Activated CD4-positive, alpha-beta T cell treated with anti-CD3 and anti-CD28 coated beads, Interleukin-2, amount 50 U/mL, for 4 hours (primary cell): ENCODE measurements around the gene WDR48.
A peak's percentile ranks its signal among the peaks of the same experiment; 100 is the strongest.
"Not testable (repeated sequence)": the region's sequence is repeated elsewhere in the genome, so short reads cannot be mapped to it uniquely, and the experiment has no call there.

Experiments used
- DNase-seq, 2 experiments: peaks; one replicate each; pipeline ENCODE4 v3.0.0-alpha.2; 2020

WDR48 gene

GRCh38 chr3:39051649-39052561, at the start of gene WDR48, which contains the start of gene SCN11A:
Gene WDR48 (plus strand): TSS chr3:39052016. CDS start chr3:39052026, 10 bp downstream.
Gene SCN11A (minus strand): TSS chr3:39051944. CDS start chr3:38950362, 101,582 bp downstream.
- peak; percentile 89 to 91 for DNase-seq

GRCh38 chr3:39005295-39005694, 46.5 kb upstream of the WDR48 start:
- no peak for DNase-seq

- DNase-seq = no peak
Measured at GRCh38 chr3:39011191-39011736, 40.6 kb upstream of the WDR48 start.

GRCh38 chr3:39013289-39013688, 38.5 kb upstream of the WDR48 start:
- DNase-seq = no peak

- DNase-seq = no peak
Measured at GRCh38 chr3:39013921-39014509, 37.8 kb upstream of the WDR48 start.

GRCh38 chr3:39015418-39015817, 36.4 kb upstream of the WDR48 start:
- no peak for DNase-seq

- no peak for DNase-seq
Measured at GRCh38 chr3:39019299-39019698, 32.5 kb upstream of the WDR48 start.

- DNase-seq = no peak
Measured at GRCh38 chr3:39021029-39021428, 30.8 kb upstream of the WDR48 start.

GRCh38 chr3:39021465-39022285, 30.1 kb upstream of the WDR48 start:
- DNase-seq = no peak

GRCh38 chr3:39022286-39022630, 29.6 kb upstream of the WDR48 start:
- no peak for DNase-seq

GRCh38 chr3:39024497-39024896, 27.3 kb upstream of the WDR48 start:
- DNase-seq = no peak

- DNase-seq = no peak
Measured at GRCh38 chr3:39025222-39025970, 26.4 kb upstream of the WDR48 start.

- DNase-seq = no peak
Measured at GRCh38 chr3:39028546-39028945, 23.3 kb upstream of the WDR48 start.

- DNase-seq = no peak
Measured at GRCh38 chr3:39029556-39029955, 22.3 kb upstream of the WDR48 start.

GRCh38 chr3:39038165-39038564, 13.7 kb upstream of the WDR48 start:
- DNase-seq = no peak

GRCh38 chr3:39050029-39050428, 1.8 kb upstream of the WDR48 start:
- no peak for DNase-seq

- DNase-seq = no peak
Measured at GRCh38 chr3:39052583-39052982, 767 bp downstream of the WDR48 start.

- DNase-seq = no peak
Measured at GRCh38 chr3:39053696-39054095, 1.9 kb downstream of the WDR48 start.

- DNase-seq = no peak
Measured at GRCh38 chr3:39056151-39056550, 4.3 kb downstream of the WDR48 start.

GRCh38 chr3:39061228-39061627, 9.4 kb downstream of the WDR48 start:
- not testable (repeated sequence) for DNase-seq

- DNase-seq = no peak
Measured at GRCh38 chr3:39062180-39062579, 10.4 kb downstream of the WDR48 start.

- DNase-seq = no peak
Measured at GRCh38 chr3:39063143-39063542, 11.3 kb downstream of the WDR48 start.
